ENCODE data around the gene DLK2. TPM values are rescaled to one million over a fixed set of nuclear protein-coding genes. Genes with fewer than 3 reads are reported as not detected.

DLK2 gene
- total and polyA plus RNA-seq, 2 of the 13 experiments (the other 11 are each of a cell fraction or from before 2014, with no cell fraction given) = 1.2 to 3.8 TPM

DNA sequence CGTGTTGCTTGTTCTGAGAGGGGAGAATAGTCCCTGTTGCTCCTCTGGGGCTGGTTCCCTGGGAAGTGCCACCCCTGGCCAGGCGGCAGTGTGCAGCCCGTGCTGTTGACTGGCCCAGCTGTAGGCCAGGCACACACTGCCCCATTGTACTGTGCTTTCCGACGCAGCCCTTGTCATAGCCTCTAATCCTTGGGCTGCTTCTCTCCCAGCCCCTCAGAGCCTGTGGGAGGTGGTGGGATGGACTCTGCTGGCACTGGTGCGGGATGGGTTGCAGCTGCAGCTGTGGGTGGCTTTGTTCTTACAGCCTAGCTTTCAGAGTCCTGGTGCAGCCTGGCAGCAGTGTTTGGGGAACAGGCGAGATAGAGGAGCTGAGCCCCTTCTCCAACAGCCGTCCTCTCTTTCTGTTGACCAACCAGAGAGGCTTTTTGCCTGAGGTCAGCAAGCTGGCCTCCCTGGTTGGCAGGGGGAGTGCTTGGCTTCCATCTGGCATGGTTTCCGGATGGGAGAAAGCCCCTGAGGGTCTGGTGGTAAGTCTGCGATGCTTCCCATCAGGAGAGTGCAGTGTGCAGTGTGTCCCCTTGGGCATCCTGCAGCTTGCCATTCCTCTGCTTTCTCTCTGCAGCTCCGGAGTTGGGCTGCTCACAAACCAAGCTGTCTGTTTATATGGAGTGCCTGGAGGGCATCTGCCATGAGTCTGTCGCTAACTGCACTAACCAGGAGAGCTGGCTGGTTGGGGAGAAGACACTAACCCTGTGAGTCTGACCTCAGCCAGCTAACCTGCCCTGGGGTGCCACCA, 34.1 kb upstream of the DLK2 start (continued):
- TF ChIP-seq, protein P1, sequence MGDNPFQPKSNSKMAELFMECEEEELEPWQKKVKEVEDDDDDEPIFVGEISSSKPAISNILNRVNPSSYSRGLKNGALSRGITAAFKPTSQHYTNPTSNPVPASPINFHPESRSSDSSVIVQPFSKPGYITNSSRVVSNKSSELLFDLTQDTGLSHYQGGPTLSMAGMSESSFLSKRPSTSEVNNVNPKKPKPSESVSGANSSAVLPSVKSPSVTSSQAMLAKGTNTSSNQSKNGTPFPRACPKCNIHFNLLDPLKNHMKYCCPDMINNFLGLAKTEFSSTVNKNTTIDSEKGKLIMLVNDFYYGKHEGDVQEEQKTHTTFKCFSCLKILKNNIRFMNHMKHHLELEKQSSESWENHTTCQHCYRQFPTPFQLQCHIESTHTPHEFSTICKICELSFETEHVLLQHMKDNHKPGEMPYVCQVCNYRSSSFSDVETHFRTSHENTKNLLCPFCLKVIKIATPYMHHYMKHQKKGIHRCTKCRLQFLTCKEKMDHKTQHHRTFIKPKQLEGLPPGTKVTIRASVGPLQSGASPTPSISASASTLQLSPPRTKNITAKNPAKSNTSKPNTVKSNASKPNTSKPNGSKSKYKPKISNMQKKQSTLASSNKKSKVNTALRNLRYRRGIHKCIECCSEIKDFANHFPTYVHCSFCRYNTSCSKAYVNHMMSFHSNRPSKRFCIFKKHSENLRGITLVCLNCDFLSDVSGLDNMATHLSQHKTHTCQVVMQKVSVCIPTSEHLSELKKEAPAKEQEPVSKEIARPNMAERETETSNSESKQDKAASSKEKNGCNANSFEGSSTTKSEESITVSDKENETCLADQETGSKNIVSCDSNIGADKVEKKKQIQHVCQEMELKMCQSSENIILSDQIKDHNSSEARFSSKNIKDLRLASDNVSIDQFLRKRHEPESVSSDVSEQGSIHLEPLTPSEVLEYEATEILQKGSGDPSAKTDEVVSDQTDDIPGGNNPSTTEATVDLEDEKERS (CRISPR knock-in tag; IDR thresholded peaks at IDR 0.05) = no peak
- TF ChIP-seq FOXO1 (CRISPR knock-in tag; IDR thresholded peaks at IDR 0.05) (no peak), SETDB1 (CRISPR knock-in tag; IDR thresholded peaks at IDR 0.05; ENCODE audit: borderline replicate concordance) (no peak), ZFP90 (CRISPR knock-in tag; IDR thresholded peaks at IDR 0.05; ENCODE audit: borderline replicate concordance) (no peak), BHLHE40 (IDR thresholded peaks at IDR 0.05; ENCODE audit: low read length) (peak; percentile 25; the same call in 1 of the 2 replicates), ZNF337 (CRISPR knock-in tag; IDR thresholded peaks at IDR 0.05; ENCODE audit: borderline replicate concordance, low read depth) (no peak), ZNF761 (CRISPR knock-in tag; conservative IDR thresholded peaks at IDR 0.05) (0 out of 2 replicates have a peak, but pooled peaks have one; percentile 17), GLI4 (CRISPR knock-in tag; IDR thresholded peaks at IDR 0.05; ENCODE audit: borderline replicate concordance) (peak; percentile 12; the same call in 1 of the 2 replicates), HNF4A (CRISPR knock-in tag; IDR thresholded peaks at IDR 0.05) (no peak; the same call in 1 of the 2 replicates), ZNF839 (CRISPR knock-in tag; IDR thresholded peaks at IDR 0.05; ENCODE audit: borderline replicate concordance) (no peak), SP2 (CRISPR knock-in tag; IDR thresholded peaks at IDR 0.05) (no peak; the same call in 1 of the 2 replicates)
- TF ChIP-seq, protein P2, sequence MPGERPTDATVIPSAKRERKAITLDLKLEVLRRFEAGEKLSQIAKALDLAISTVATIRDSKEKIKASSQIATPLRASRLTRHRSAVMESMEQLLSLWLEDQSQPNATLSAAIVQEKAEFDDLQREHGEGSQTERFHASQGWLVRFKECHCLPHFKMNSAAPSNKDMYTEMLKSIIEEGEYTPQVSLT (CRISPR knock-in tag; IDR thresholded peaks at IDR 0.05; ENCODE audit: borderline replicate concordance, low read depth) = no peak
- TF ChIP-seq, protein P3, sequence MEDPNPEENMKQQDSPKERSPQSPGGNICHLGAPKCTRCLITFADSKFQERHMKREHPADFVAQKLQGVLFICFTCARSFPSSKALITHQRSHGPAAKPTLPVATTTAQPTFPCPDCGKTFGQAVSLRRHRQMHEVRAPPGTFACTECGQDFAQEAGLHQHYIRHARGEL (CRISPR knock-in tag; IDR thresholded peaks at IDR 0.05) = no peak
